NCI-H524 (cell line): ENCODE measurements around the gene PTPN18.
A peak's percentile ranks its signal among the peaks of the same experiment; 100 is the strongest.

Source experiments
- DNase-seq, 2 experiments: peaks; one replicate each; lab custom pipeline; 2025; lab: John Stamatoyannopoulos, UW

PTPN18 gene

GRCh38 chr2:130339885-130340745 is 15.7 kb upstream of the PTPN18 start:
- no peak for DNase-seq

GRCh38 chr2:130341562-130342019 is 14.3 kb upstream of the PTPN18 start:
- no peak for DNase-seq

GRCh38 chr2:130342020-130342532 is 13.8 kb upstream of the PTPN18 start:
- DNase-seq, result peak; percentile 89 to 92

- DNase-seq, result peak; percentile 98 to 99
These were observed 13.2 kb upstream of the PTPN18 start, which contains the start of gene IMP4 for GRCh38 chr2:130342533-130343275. TSS of gene IMP4 (plus strand) at chr2:130342897. CDS start at chr2:130342933, 36 bp downstream.

GRCh38 chr2:130344578-130344977 is 11.3 kb upstream of the PTPN18 start:
- DNase-seq, result no peak

GRCh38 chr2:130345091-130345490 is 10.8 kb upstream of the PTPN18 start:
- no peak for DNase-seq

- DNase-seq, result no peak
These were observed 10.2 kb upstream of the PTPN18 start for GRCh38 chr2:130345611-130346010.

- DNase-seq, result no peak
These were observed 9.7 kb upstream of the PTPN18 start for GRCh38 chr2:130346041-130346740.

GRCh38 chr2:130346741-130347066 is 9.2 kb upstream of the PTPN18 start:
- DNase-seq, result no peak

GRCh38 chr2:130347220-130347925 is 8.5 kb upstream of the PTPN18 start:
- DNase-seq, result no peak

GRCh38 chr2:130349174-130349573 is 6.7 kb upstream of the PTPN18 start:
- DNase-seq, result no peak

- DNase-seq, result no peak
These were observed 4.1 kb upstream of the PTPN18 start for GRCh38 chr2:130351711-130352110.

GRCh38 chr2:130352237-130352636 is 3.6 kb upstream of the PTPN18 start:
- DNase-seq, result no peak

- peak; percentile 27 to 72 for DNase-seq
These were observed 2.3 kb upstream of the PTPN18 start for GRCh38 chr2:130353291-130354138.

- DNase-seq, result no peak
These were observed 1.8 kb upstream of the PTPN18 start for GRCh38 chr2:130354139-130354428.

- no peak for DNase-seq
These were observed 681 bp upstream of the PTPN18 start for GRCh38 chr2:130355172-130355577.

GRCh38 chr2:130357864-130358263 is 2.0 kb downstream of the PTPN18 start:
- DNase-seq, result no peak

- no peak for DNase-seq
These were observed 2.8 kb downstream of the PTPN18 start for GRCh38 chr2:130358420-130359350.

GRCh38 chr2:130359466-130359865 is 3.6 kb downstream of the PTPN18 start:
- no peak for DNase-seq

GRCh38 chr2:130363479-130363878 is 7.6 kb downstream of the PTPN18 start:
- no peak for DNase-seq
